ACC112 (cell line): Measurements from ENCODE around the gene RIOK3.

ENCODE experiments used
- H2AFZ ChIP-seq: fragments of 200-600 bp; sonication (generic); one replicate; pipeline ENCODE4 v1.6.0; 2017; ENCODE audit warnings: antibody characterized with exemption, low read length; ENCODE audit not compliant: unreplicated experiment
- H3K27ac ChIP-seq: fragments of 200-600 bp; sonication (generic); 2 replicates; pipeline ENCODE4 v1.5.1; 2014; ENCODE audit warnings: low read depth, mild to moderate bottlenecking, antibody characterized with exemption, low read length, moderate library complexity
- H3K27me3 ChIP-seq: fragments of 200-600 bp; sonication (generic); 2 replicates; pipeline ENCODE4 v1.6.1; 2014; ENCODE audit warnings: mild to moderate bottlenecking, antibody characterized with exemption, low read length, moderate library complexity, mixed read lengths; ENCODE audit not compliant: insufficient read depth
- H3K36me3 ChIP-seq: fragments of 200-600 bp; sonication (generic); 2 replicates; pipeline ENCODE4 v1.6.1; 2016; ENCODE audit warnings: mild to moderate bottlenecking, antibody characterized with exemption, low read length, moderate library complexity, mixed read lengths; ENCODE audit not compliant: insufficient read depth
- H3K4me1 ChIP-seq: fragments of 200-600 bp; sonication (generic); one replicate; pipeline ENCODE4 v1.6.1; 2016; ENCODE audit warnings: low read length, mixed read lengths; ENCODE audit not compliant: insufficient read depth, unreplicated experiment, control insufficient read depth
- H3K4me3 ChIP-seq: fragments of 200-600 bp; sonication (generic); 2 replicates; pipeline ENCODE4 v1.5.1; 2014; ENCODE audit warnings: mild to moderate bottlenecking, low read depth, low read length
- H3K79me2 ChIP-seq: fragments of 200-600 bp; sonication (generic); one replicate; pipeline ENCODE4 v1.6.0; 2016; ENCODE audit warnings: low read length; ENCODE audit not compliant: control insufficient read depth, unreplicated experiment, insufficient read depth

RIOK3 gene

GRCh38 chr18:23451491-23451890 lies 1.6 kb upstream of the RIOK3 start:
- no peak overlapping the region for H3K4me3 ChIP-seq
- peaks cover 19% of the 10 kb centered on the region for H3K4me1 ChIP-seq
- H2AFZ ChIP-seq = no peak overlapping the region
- peaks cover 34% of the 10 kb centered on the region for H3K79me2 ChIP-seq
- H3K27ac ChIP-seq = no peak overlapping the region
- no peaks in the 10 kb centered on the region for H3K27me3 ChIP-seq
- no peaks in the 10 kb centered on the region; the same call in 1 of the 2 replicates for H3K36me3 ChIP-seq

- H3K27ac ChIP-seq = peak overlapping the region; percentile 90
- peaks cover 25% of the 10 kb centered on the region for H3K4me1 ChIP-seq
- peak overlapping the region; percentile 99 for H2AFZ ChIP-seq
- H3K79me2 ChIP-seq = peaks cover 42% of the 10 kb centered on the region
- no peaks in the 10 kb centered on the region for H3K27me3 ChIP-seq
- H3K36me3 ChIP-seq = peaks cover 4% of the 10 kb centered on the region; the same call in 1 of the 2 replicates
- peak overlapping the region; percentile 93 for H3K4me3 ChIP-seq
Measured at GRCh38 chr18:23452347-23452727, 750 bp upstream of the RIOK3 start.

GRCh38 chr18:23453680-23454058 lies 582 bp downstream of the RIOK3 start:
- peaks cover 38% of the 10 kb centered on the region for H3K4me1 ChIP-seq
- H3K36me3 ChIP-seq = peaks cover 4% of the 10 kb centered on the region; the same call in 1 of the 2 replicates
- peak overlapping the region; percentile 73 for H3K27ac ChIP-seq
- peak overlapping the region; percentile 93 for H3K4me3 ChIP-seq
- peaks cover 56% of the 10 kb centered on the region for H3K79me2 ChIP-seq
- H2AFZ ChIP-seq = peak overlapping the region; percentile 75
- H3K27me3 ChIP-seq = no peaks in the 10 kb centered on the region

- no peak overlapping the region for H2AFZ ChIP-seq
- peak overlapping the region; percentile 27; the same call in 1 of the 2 replicates for H3K4me3 ChIP-seq
- H3K4me1 ChIP-seq = peaks cover 46% of the 10 kb centered on the region
- no peaks in the 10 kb centered on the region for H3K27me3 ChIP-seq
- no peak overlapping the region for H3K27ac ChIP-seq
- H3K36me3 ChIP-seq = peaks cover 9% of the 10 kb centered on the region; the same call in 1 of the 2 replicates
- peaks cover 87% of the 10 kb centered on the region for H3K79me2 ChIP-seq
Measured at GRCh38 chr18:23456835-23457234, 3.7 kb downstream of the RIOK3 start.

- H3K4me1 ChIP-seq = peaks cover 39% of the 10 kb centered on the region
- H3K36me3 ChIP-seq = peaks cover 26% of the 10 kb centered on the region
- H3K4me3 ChIP-seq = no peak overlapping the region
- peaks cover 85% of the 10 kb centered on the region for H3K79me2 ChIP-seq
- H2AFZ ChIP-seq = no peak overlapping the region
- no peaks in the 10 kb centered on the region for H3K27me3 ChIP-seq
- H3K27ac ChIP-seq = no peak overlapping the region
Measured at GRCh38 chr18:23458830-23459529, 5.9 kb downstream of the RIOK3 start.

- no peak overlapping the region for H2AFZ ChIP-seq
- no peak overlapping the region for H3K4me3 ChIP-seq
- no peak overlapping the region for H3K27ac ChIP-seq
- peaks cover 85% of the 10 kb centered on the region for H3K79me2 ChIP-seq
- peaks cover 39% of the 10 kb centered on the region for H3K4me1 ChIP-seq
- H3K27me3 ChIP-seq = no peaks in the 10 kb centered on the region
- peaks cover 31% of the 10 kb centered on the region for H3K36me3 ChIP-seq
Measured at GRCh38 chr18:23459530-23459921, 6.4 kb downstream of the RIOK3 start.

GRCh38 chr18:23460285-23461273 lies 7.5 kb downstream of the RIOK3 start:
- H3K27ac ChIP-seq = no peak overlapping the region
- no peak overlapping the region for H2AFZ ChIP-seq
- H3K36me3 ChIP-seq = peaks cover 32% of the 10 kb centered on the region
- peaks cover 75% of the 10 kb centered on the region for H3K79me2 ChIP-seq
- peaks cover 32% of the 10 kb centered on the region for H3K4me1 ChIP-seq
- no peaks in the 10 kb centered on the region for H3K27me3 ChIP-seq
- no peak overlapping the region for H3K4me3 ChIP-seq

GRCh38 chr18:23462876-23463275 lies 9.8 kb downstream of the RIOK3 start:
- Histone ChIP-seq H3K36me3 (peaks cover 35% of the 10 kb centered on the region), H3K27ac (no peak overlapping the region), H2AFZ (no peak overlapping the region), H3K27me3 (no peaks in the 10 kb centered on the region), H3K79me2 (peaks cover 54% of the 10 kb centered on the region), H3K4me3 (no peak overlapping the region), H3K4me1 (peaks cover 16% of the 10 kb centered on the region)

- Histone ChIP-seq H3K27ac (no peak overlapping the region), H2AFZ (no peak overlapping the region), H3K27me3 (no peaks in the 10 kb centered on the region), H3K79me2 (peaks cover 9% of the 10 kb centered on the region), H3K4me3 (no peak overlapping the region), H3K4me1 (no peaks in the 10 kb centered on the region), H3K36me3 (peaks cover 43% of the 10 kb centered on the region)
Measured at GRCh38 chr18:23468753-23469459, 15.8 kb downstream of the RIOK3 start.

- Histone ChIP-seq H3K27me3 (no peaks in the 10 kb centered on the region), H3K4me3 (no peak overlapping the region), H2AFZ (no peak overlapping the region), H3K79me2 (peaks cover 2% of the 10 kb centered on the region), H3K4me1 (no peaks in the 10 kb centered on the region), H3K27ac (no peak overlapping the region), H3K36me3 (peaks cover 43% of the 10 kb centered on the region)
Measured at GRCh38 chr18:23470620-23471387, 17.7 kb downstream of the RIOK3 start.
